Fibroblast of mammary gland (primary cell): Measurements from ENCODE around the gene APP.
"Not testable (repeated sequence)": the region's sequence is repeated elsewhere in the genome, so short reads cannot be mapped to it uniquely, and the experiment has no call there.

Source experiments
- DNase-seq: peaks from one replicate; pipeline ENCODE4 v3.0.0-alpha.2; 2010; ENCODE audit warnings: low read depth
- H3K4me3 ChIP-seq: 2 replicates; pipeline ENCODE4 v1.5.1; 2011; ENCODE audit warnings: low read depth, mild to moderate bottlenecking, low read length, moderate library complexity; ENCODE audit not compliant: control insufficient read depth
- TF ChIP-seq, protein P1 (sequence below): conservative IDR thresholded peaks from 2 replicates; pipeline ENCODE4 v1.5.1; 2011; ENCODE audit warnings: low read depth, low read length, inconsistent platforms; ENCODE audit not compliant: control insufficient read depth, insufficient read depth

The APP gene

DNA sequence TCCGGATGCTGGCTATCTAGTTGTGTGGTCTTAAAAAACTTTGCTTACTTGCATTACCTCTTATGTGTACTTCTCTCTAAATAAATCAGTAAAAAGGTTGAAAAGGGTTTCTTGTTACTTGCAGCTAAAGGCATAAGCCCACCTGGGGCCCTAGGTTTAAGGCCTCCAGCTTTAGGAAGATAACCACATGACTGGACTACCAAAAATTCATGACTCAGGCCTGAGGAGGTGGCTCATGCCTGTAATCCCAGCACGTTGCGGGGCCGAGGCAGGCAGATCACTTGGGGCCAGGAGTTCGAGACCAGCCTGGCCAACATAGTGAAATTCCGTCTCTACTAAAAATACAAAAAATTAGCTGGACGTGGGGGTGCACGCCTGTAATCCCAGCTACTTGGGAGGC lies 142.9 kb downstream of the APP start:
- TF ChIP-seq, protein P1, sequence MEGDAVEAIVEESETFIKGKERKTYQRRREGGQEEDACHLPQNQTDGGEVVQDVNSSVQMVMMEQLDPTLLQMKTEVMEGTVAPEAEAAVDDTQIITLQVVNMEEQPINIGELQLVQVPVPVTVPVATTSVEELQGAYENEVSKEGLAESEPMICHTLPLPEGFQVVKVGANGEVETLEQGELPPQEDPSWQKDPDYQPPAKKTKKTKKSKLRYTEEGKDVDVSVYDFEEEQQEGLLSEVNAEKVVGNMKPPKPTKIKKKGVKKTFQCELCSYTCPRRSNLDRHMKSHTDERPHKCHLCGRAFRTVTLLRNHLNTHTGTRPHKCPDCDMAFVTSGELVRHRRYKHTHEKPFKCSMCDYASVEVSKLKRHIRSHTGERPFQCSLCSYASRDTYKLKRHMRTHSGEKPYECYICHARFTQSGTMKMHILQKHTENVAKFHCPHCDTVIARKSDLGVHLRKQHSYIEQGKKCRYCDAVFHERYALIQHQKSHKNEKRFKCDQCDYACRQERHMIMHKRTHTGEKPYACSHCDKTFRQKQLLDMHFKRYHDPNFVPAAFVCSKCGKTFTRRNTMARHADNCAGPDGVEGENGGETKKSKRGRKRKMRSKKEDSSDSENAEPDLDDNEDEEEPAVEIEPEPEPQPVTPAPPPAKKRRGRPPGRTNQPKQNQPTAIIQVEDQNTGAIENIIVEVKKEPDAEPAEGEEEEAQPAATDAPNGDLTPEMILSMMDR, result no peak
- peak; percentile 24 for DNase-seq
- H3K4me3 ChIP-seq, result no peak overlapping the region

DNA sequence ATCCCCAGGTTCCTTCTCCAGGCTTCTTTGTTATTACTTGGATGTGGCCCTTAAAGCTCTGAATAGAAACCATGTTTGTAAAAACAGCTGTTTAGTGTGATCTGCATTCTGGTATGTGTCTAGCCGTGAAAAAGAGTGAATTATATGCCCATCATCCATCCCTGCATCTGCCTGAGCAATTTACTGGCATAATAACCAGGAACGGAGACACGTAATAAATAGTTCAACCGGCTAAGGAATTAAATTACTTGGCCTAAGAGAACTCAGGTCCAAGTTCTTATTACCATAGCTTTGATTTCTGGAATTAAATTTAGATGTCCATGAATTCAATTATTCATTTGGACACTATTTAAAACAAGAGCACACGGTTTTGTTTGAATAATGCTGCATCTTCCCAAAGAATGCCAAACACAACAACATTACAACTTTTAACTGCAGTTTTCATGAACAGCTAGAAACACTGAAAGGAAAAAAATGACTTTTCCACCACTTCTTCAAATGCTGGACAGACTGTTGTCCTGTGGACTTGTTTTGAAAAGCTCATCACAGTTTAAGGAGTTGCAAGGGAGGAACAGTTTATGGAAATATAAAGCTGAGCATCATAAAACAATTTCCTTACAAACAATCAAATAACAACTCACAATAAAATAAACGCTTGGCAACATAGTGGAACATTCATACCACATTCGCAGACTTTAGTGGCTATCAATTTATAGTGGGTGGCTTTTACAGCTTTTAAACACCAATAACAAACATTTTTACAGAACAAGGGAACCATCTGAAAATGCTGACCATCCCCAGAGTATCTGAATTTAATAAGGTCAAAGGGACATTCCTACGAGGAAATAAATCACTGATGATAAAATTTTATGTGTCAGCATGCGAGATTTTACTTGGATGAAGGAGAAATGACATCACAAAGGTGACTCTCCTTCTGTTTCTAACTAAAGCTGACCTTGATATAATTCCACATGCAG lies 144.7 kb downstream of the APP start:
- TF ChIP-seq, protein P1, result no peak
- H3K4me3 ChIP-seq, result no peak overlapping the region
- DNase-seq, result no peak

DNA sequence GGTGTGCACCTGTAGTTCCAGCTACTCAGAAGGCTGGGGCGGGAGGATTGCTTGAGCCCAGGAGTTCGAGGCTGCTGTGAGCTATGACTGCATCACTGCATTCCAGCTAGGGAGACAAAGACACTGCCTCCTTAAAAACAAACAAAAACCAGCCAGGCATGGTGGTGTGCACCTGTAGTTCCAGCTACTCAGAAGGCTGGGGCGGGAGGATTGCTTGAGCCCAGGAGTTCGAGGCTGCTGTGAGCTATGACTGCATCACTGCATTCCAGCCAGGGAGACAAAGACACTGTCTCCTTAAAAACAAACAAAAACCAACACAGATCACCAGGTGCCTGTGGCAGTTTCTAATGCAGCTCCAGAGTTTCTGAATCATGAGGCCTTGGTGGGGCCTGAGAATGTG lies 147.2 kb downstream of the APP start:
- DNase-seq, H3K4me3 ChIP-seq: not testable (repeated sequence)

- DNase-seq, H3K4me3 ChIP-seq: not testable (repeated sequence)
These were observed 147.8 kb downstream of the APP start for GRCh38 chr21:26022598-26023337.

- TF ChIP-seq, protein P1, result no peak
- H3K4me3 ChIP-seq, result no peak overlapping the region
- DNase-seq, result no peak
These were observed 150.1 kb downstream of the APP start for GRCh38 chr21:26020510-26020909.

- no peak for DNase-seq
- TF ChIP-seq, protein P1, result no peak
These were observed 150.5 kb downstream of the APP start for GRCh38 chr21:26020081-26020480.

GRCh38 chr21:26019236-26019635 lies 151.3 kb downstream of the APP start:
- peak; percentile 14 for DNase-seq
- no peak overlapping the region for H3K4me3 ChIP-seq
- TF ChIP-seq, protein P1, result no peak

More at GRCh38 chr21:26020081-26020480, 150.5 kb downstream of the APP start:
- no peak overlapping the region for H3K4me3 ChIP-seq
